ENCODE results near the gene MRPL42. TPM values are rescaled to one million over a fixed set of nuclear protein-coding genes. Genes with fewer than 3 reads are reported as not detected.

The MRPL42 gene
- total RNA-seq, 1 donor from 2014 or later = 44.6 TPM

Other genes starting within 250 kb of the MRPL42 start
- gene NUDT4, start 89.6 kb upstream of the MRPL42 start, total RNA-seq = 47.3 and 48.8 TPM in 2 replicates
- 152 and 163 TPM in 2 replicates for gene UBE2N, start 25.6 kb upstream of the MRPL42 start, total RNA-seq
- 2.3 and 2.8 TPM in 2 replicates for gene SOCS2, start 105.2 kb downstream of the MRPL42 start, total RNA-seq
- 10.3 and 15.3 TPM in 2 replicates for gene CRADD, start 209.9 kb downstream of the MRPL42 start, total RNA-seq